ENCODE measurements around the gene NFILZ.

DNA sequence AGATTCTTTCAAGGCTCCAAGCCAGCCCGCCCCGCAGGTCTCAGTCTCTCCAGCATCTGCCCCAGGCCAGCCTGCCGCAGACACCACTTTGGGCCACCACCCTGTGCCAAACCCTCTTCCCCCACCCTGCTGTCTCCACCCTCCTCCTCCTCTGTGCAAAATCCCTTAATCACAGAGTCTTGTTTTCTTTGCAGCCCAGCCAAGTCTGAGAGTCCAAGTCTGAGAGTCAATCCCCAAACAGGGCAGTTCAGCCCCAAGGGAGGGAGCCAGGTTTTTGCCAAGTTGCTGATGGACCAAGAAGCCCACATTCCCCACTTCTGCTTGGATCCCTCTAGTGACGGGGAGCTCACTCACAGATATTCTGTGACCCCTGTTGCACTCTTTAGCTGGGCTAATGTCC lies 23.0 kb upstream of the NFILZ start:
- TF ChIP-seq SUZ12 (IDR thresholded peaks at IDR 0.05; ENCODE audit: extremely low read depth, insufficient read depth, insufficient read length) (no peak), YY1 (IDR thresholded peaks at IDR 0.05; ENCODE audit: insufficient read depth, insufficient read length) (no peak)

Data from NT2/D1 (cell line).